HepG2 (cell line): Measurements from ENCODE around the gene SLC28A3. TPM values are rescaled to one million over a fixed set of nuclear protein-coding genes. Genes with fewer than 3 reads are reported as not detected.

ENCODE experiments used
- GLI4 ChIP-seq: sonication (generic); formaldehyde crosslinking; IDR thresholded peaks from 2 replicates; pipeline ENCODE4 v1.5.1; 2020; ENCODE audit warnings: missing genetic modification reagents, mild to moderate bottlenecking, moderate library complexity, borderline replicate concordance
- KIAA2018 ChIP-seq: sonication (generic); formaldehyde crosslinking; IDR thresholded peaks from 2 replicates; pipeline ENCODE4 v1.5.0; 2020; ENCODE audit warnings: mild to moderate bottlenecking, missing genetic modification reagents, borderline replicate concordance
- SAP130 ChIP-seq: IDR thresholded peaks from 2 replicates; pipeline ENCODE4 v1.6.1; 2016; ENCODE audit warnings: low read depth
- SATB2 ChIP-seq: sonication (generic); formaldehyde crosslinking; IDR thresholded peaks from 2 replicates; pipeline ENCODE4 v1.5.0; 2020; ENCODE audit warnings: missing genetic modification reagents
- STAT6 ChIP-seq: sonication (generic); formaldehyde crosslinking; IDR thresholded peaks from 2 replicates; pipeline ENCODE4 v1.4.0; 2020; ENCODE audit warnings: missing genetic modification reagents, mild to moderate bottlenecking, borderline replicate concordance
- ZNF260 ChIP-seq: sonication (generic); formaldehyde crosslinking; IDR thresholded peaks from 2 replicates; pipeline ENCODE4 v1.4.0; 2020; ENCODE audit warnings: missing genetic modification reagents, low read depth, mild to moderate bottlenecking, borderline replicate concordance
- ZNF784 ChIP-seq: sonication (generic); formaldehyde crosslinking; IDR thresholded peaks from 2 replicates; pipeline ENCODE4 v1.5.1; 2020; ENCODE audit warnings: missing genetic modification reagents, mild to moderate bottlenecking, borderline replicate concordance
- polyA plus RNA-seq, 8 experiments: library from polyadenylated mRNA; depleted of rRNA in 3 of 8; stranded (reverse) in 7 of 8; unstranded in 1 of 8; fragments of >200 nt; fragmentation: Illumina TruSeq in 4 of 8; extraction: Trizol in 4 of 8; gene quantifications; 2 replicates each; pipeline versions ENCODE4 v1.2.1 to v1.2.3, GENCODE V29; 2011 to 2016; ENCODE audit warnings: low read depth in 4 of 8, missing spikeins in 1 of 8, mixed read lengths in 1 of 8; ENCODE audit not compliant: insufficient read depth in 1 of 8
- total RNA-seq, 5 experiments: library from RNA; depleted of rRNA; stranded (reverse); fragments of >200 nt; fragmentation: Illumina TruSeq; extraction: Trizol; gene quantifications; 2 replicates each; pipeline ENCODE4 v1.2.3, GENCODE V29; 2016; ENCODE audit warnings: low read depth in 1 of 5

Gene SLC28A3
- total and polyA plus RNA-seq, 2 of the 13 experiments (the other 11 are each of a cell fraction or from before 2014, with no cell fraction given), result not detected

GRCh38 chr9:84387821-84388220 lies 47.3 kb upstream of the SLC28A3 start (continued):
- TF ChIP-seq KIAA2018 (CRISPR knock-in tag), result no peak
- no peak for TF ChIP-seq SAP130 (CRISPR knock-in tag)
- no peak for TF ChIP-seq ZNF260 (CRISPR knock-in tag)
- no peak for TF ChIP-seq STAT6 (CRISPR knock-in tag)
- TF ChIP-seq GLI4 (CRISPR knock-in tag), result no peak
- no peak for TF ChIP-seq ZNF784
- TF ChIP-seq SATB2 (CRISPR knock-in tag), result no peak
